GM19467 (cell line): ENCODE data around the gene MICAL3.
"Not testable (repeated sequence)": the region's sequence is repeated elsewhere in the genome, so short reads cannot be mapped to it uniquely, and the experiment has no call there.

Experiments used
- ATAC-seq: cut with Tn5 transposase; IDR thresholded peaks from one replicate; pipeline ENCODE4 v1.9.1; 2021; ENCODE audit warnings: mild to moderate bottlenecking, moderate library complexity; ENCODE audit not compliant: unreplicated experiment

The MICAL3 gene

DNA sequence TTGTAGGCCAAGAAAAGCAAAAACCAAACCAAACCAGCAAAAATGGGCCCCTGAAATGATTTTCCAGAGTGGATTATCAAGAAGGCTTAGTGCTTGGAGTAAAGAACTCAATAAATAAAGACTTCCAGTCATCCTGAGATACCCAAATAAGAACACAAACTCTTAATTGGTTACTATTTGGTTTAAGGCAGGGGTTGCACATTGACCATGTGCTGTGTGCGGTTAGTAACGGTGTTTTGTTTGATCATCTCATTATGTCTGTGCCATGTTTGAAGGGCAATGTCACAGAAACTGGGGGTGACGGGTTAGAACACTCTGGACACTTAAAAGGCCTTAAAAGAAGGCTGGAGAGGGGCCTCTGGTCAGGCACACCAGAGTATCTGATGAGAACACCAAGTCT is 9.7 kb upstream of the MICAL3 start:
- ATAC-seq: no peak

DNA sequence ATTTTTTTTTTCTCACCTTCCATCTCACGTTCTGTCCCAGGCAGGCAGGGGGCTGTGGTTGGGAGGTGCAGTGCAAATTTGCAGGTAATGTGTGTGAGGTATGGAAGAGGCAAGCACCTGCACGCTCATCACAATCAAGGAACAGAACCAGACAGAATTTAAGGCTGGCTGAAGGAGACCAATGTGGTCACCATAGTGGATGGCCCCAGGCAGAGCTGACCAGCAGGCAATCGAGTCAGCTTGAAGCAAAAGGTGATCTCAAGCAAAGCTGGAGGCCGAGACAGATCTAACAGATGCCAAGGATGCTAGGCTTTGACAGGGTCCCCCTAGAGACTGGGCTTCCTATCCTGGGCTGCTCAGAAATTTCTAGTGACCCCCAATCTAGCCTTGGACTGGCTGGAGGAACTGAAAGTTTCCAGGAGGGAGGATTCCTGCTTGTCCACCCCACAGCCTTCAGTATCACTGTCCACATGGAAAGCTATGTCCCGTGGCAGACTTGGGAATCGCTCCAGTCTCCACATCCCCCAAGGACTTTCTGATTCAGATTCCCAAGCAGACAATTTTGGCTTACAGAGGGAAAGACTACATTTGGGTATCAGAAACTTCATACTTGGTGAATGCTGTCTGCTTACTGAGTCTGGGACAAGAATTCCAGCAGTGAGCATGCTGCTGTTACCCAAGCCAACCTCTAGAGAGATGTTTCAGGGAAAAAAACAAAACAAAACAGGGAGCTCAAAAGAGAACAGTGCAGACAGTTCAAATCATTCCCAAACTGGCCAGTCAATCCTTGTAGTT is 9.0 kb upstream of the MICAL3 start:
- ATAC-seq: no peak

DNA sequence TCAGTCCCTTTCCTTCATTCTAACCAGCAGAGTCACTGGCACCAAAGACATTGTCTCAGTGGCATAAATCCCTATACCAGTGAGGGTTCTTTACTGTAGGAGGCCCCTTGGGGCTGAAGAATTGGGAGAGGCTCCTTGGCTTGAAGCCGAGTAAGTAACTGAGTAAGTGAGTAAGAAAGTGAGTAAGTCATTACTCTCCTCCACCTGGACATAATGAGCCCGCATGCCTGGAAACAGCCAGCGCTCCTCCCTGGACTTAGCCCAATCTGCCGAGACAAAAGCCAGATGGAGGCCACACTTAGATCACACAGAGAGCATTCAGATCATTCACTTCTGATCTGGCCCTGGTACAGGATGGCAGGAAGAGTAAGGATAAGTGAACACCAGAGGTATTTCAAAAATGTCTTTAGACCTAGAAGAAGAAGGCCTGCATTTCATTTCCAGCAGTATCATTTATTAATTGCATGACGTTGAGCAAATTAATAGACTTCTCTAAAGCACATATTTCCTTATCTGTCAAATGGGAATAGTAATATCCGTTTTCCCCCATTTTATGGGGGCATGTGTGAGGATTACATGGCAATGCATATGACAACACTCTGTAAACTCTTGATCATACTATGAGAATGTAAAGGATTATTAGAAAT is 8.2 kb upstream of the MICAL3 start:
- ATAC-seq: no peak

- no peak for ATAC-seq
Measured at GRCh38 chr22:18031695-18032454, 7.5 kb upstream of the MICAL3 start.

GRCh38 chr22:18029686-18030267 is 5.4 kb upstream of the MICAL3 start:
- ATAC-seq: no peak

DNA sequence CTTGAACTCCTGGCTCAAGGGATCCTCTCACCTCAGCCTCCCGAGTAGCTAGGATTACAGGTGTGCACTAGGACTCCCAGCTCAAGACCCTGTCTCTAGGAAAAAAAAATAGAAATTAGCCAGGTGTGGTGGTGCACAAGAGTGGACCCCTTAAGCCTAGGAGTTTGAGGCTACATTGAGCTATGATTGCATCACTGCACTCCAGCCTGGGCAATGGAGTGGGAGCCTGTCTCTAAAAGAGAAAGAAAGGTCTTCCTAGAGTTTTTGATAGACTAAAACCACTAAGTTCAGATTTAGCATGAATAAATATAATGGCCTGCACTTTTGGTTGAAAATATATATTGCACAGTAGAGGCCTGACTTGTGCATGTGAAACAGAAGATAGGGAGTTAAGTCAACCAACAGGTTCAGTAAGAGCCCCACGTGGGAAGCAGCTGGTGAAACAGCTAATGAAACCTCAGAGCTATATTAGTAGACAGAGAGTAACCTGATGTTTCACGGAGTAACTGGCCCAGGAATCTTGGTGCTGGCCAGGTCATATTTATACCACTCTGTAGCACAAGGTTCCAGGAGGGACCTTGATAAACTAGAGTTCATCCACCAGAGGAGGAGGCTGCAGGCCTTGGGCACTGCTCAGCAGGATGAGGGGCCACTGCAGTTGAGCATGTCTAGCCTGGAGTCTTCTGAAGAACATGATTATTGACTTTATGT is 4.6 kb upstream of the MICAL3 start:
- ATAC-seq: no peak

DNA sequence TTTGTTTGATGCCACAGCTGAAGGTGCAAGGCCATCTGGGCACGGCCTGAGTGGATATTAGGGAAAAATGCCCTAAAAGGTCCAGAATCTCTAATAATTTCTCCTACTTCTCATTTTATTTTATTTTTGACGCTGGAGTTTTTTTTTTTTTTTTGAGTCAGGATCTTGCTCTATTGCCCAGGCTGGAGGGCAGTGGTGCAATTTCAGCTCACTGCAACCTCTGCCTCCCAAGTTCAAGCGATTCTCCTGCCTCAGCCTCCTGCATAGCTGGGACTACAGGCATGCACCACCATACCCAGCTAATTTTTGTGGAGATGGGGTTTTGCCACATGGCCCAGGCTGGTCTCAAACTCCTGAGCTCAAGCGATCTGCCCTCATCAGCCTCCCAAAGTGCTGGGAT is 1.5 kb upstream of the MICAL3 start:
- ATAC-seq: not testable (repeated sequence)

- no peak for ATAC-seq
Measured at GRCh38 chr22:18024956-18025720, 777 bp upstream of the MICAL3 start.

- no peak for ATAC-seq
Measured at GRCh38 chr22:18023509-18024275, 669 bp downstream of the MICAL3 start.

GRCh38 chr22:18022876-18023275 is 1.5 kb downstream of the MICAL3 start:
- ATAC-seq: no peak

GRCh38 chr22:18021431-18021830 is 2.9 kb downstream of the MICAL3 start:
- no peak for ATAC-seq

GRCh38 chr22:18020743-18021142 is 3.6 kb downstream of the MICAL3 start:
- ATAC-seq: not testable (repeated sequence)

DNA sequence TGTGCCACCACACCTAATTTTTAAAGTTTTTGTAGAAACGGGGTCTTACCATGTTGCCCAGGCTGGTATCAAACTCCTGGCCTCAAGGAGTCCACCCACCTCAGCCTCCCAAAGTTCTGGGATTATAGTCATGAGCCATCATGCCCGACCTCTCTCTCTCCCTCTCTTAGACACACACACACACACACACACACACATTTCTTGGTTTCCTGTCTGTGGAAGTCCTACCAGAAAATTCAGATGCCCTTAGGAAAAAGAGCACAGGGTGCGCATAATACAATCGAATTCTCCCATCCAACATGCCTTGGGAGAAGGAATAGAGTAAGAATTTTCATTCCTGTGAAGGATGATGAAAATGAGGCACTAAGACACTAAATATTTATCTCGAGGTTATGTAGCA is 10.4 kb downstream of the MICAL3 start:
- ATAC-seq: no peak

DNA sequence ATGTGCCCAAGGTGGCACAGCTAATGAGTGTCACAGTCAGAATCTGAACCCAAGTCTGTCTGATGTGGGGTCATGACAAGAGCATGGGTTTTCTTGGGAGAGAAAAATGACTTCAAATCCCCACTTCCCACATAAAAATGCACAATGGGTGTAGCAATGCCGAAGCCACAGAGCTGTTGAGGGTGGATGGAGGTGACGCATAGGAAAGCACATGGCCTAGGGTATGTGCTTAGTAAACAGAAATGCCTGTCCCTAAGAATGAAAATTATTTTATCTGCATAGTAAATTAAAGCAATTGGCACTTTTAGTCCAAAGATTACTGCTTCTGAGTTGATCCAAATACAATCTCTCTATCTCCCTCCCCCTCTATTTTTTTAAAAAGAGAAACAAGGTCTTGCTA is 10.9 kb downstream of the MICAL3 start:
- ATAC-seq: no peak

DNA sequence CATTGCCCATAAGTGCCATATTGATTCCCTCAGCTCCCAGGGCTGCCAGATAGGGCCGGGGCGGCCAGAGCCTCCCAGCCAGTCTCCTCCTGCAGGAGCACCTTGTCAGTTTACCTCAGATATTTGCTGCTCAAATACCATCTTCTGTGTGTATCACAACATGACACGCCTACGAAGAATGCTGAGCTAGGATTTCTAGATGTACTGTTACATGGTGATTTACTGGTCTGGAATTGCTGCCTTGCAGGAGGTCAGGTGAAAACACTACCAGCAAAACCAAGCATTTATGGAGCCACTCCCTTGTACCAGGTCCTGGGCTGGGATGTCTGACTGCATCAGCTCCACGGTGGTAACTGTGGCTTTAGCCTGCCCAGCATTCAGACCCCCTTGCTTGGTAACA is 11.8 kb downstream of the MICAL3 start:
- no peak for ATAC-seq

DNA sequence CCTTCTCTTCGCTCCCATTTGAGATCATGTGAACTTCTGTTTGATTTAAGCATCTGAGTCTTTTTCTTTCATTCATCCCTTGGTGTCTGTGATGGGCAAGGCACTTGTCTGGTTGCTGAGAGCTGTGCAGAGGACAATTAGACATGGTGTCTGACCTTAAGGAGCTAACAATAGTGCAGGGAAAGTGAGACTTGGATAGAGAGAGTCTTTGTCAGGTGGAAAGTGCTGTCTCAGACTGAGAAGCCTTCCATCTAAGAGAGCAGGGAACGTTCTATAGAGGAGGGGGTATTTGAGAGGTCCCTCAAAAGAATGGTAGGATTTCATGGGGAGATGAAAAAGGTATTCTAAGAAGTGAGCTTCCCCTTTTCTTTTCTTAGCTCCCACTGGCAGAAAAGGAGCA is 14.1 kb downstream of the MICAL3 start:
- no peak for ATAC-seq

- ATAC-seq: no peak
Measured at GRCh38 chr22:18008136-18008535, 16.2 kb downstream of the MICAL3 start.

- ATAC-seq: no peak
Measured at GRCh38 chr22:18005201-18005926, 19.0 kb downstream of the MICAL3 start.

- ATAC-seq: not testable (repeated sequence)
Measured at GRCh38 chr22:18001894-18002315, 22.5 kb downstream of the MICAL3 start.
